Fibroblast of gingiva (primary cell): ENCODE data around the gene FASTKD2.

ENCODE experiments used
- DNase-seq: peaks from one replicate; pipeline ENCODE4 v3.0.0-alpha.2; 2011; ENCODE audit warnings: low read depth

Gene FASTKD2

DNA sequence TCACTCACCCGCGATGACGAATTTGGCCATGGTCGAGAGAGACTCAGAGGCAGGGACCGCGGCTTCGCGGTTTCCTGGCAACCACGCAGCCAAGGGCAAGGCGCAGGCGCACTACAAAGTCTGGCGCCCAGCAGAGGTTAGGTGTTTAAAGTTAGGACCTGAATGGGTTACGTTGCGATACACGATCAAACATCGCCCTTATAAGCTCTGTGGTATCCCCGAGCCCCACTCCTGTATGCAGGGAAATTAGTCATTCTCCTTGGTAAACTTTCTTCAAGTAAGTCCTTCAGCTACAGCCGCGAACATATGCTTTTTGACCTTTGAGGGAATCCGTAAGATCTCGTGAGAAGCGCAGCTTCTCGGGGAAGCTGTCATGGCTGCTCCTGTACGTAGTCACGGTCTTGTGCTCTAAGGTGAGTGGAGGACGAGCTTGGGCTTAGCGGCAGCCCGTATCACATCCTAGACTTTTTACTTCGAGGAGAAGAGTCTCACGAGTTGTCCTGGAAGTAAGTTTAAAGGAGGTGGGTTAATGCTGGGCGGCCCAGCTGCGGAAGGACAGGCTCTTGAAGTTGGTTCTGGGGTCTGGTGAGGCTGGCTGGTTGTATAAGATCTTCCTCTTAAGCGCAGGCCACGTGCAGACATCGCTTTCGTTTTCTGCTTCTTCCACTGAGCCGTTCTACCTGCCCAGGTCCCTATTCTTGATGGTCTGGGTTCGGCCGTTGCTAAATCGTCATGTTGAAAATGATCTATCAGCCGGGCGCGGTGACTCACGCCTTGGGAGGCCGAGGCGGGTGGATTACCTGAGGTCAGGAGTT, at the start of gene FASTKD2, which contains the start of gene MDH1B:
TSS of gene FASTKD2 (plus strand) at position 365 of the 815 bp plus-strand sequence. CDS start 1,088 bp downstream, outside the sequence.
TSS of gene MDH1B (minus strand) at position 87 of the 815 bp plus-strand sequence. CDS start at position 30, 57 bp downstream.
- peak; percentile 95 for DNase-seq

GRCh38 chr2:206716623-206717022, 48.8 kb upstream of the FASTKD2 start:
- no peak for DNase-seq

GRCh38 chr2:206718296-206718695, 47.1 kb upstream of the FASTKD2 start, which contains the start of gene DYTN:
TSS of gene DYTN (minus strand) at chr2:206718396. CDS start at chr2:206718279, 117 bp downstream.
- DNase-seq: no peak

- DNase-seq: no peak
Observed at GRCh38 chr2:206721256-206721920, 44.0 kb upstream of the FASTKD2 start.

DNA sequence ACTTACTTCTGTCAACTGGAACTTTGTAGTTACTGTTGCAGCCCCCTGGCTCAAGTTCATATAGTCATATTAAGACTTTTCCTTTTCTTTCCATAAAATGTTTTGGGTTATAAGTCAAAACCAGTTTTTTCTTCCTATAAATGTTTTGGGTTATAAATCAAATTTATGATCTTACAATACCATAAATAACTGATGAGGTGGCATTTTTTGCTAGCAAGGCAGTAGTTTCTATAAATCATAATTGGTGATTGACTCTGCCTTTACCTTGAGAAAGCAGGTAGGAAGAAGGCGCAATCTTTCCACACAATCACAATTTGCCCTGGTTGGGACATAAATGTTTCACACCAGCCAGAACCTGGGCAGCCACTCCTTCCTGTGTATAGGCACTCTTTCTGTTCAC, 42.1 kb upstream of the FASTKD2 start:
- DNase-seq: no peak

GRCh38 chr2:206727287-206727686, 38.1 kb upstream of the FASTKD2 start:
- no peak for DNase-seq

- DNase-seq: no peak
Observed at GRCh38 chr2:206728277-206729199, 36.9 kb upstream of the FASTKD2 start.

GRCh38 chr2:206733341-206733740, 32.1 kb upstream of the FASTKD2 start:
- no peak for DNase-seq

DNA sequence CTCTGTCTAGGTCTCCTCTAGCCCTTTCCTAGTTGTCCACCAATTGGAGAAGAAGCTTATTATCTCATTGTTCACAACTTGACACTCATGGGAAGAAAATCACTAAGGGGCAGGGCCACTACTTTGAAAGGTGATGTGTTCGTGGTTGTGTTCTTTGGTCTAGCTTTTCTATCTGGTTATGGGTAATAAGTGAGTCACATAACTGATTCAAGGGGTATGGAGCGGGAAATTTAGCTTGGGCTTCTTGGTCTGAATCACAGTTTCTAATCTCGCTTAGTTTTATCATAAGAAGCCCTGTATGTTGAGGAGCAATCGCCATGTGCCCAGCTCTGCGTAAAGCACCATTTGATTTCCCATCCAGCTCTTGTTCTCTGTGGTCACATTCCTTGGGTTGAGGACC, 28.5 kb upstream of the FASTKD2 start:
- DNase-seq: no peak

GRCh38 chr2:206739271-206739670, 26.1 kb upstream of the FASTKD2 start:
- no peak for DNase-seq

- DNase-seq: no peak
Observed at GRCh38 chr2:206740800-206741199, 24.6 kb upstream of the FASTKD2 start.

DNA sequence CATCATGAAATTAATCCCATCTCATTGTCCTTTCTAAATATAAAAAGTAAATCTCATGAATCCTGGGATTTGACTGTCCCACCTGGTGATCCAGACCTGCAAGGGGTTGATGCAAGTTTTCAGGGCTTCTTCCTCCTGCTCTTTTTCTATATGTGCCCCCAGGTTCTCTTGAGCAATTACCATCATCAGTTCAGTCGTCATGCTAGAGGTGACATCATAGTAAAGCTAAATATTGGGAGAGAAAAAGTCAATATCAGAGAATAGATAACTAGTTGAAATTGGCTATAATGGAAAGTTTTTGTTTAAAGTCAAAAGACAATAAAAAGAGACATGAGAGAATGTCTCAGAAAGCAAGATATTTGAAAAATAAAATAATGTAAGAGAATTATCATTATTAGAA, 8.6 kb upstream of the FASTKD2 start:
- DNase-seq: no peak

GRCh38 chr2:206764673-206765241, 649 bp upstream of the FASTKD2 start:
- DNase-seq: no peak

GRCh38 chr2:206766057-206766930, 888 bp downstream of the FASTKD2 start:
- no peak for DNase-seq

- no peak for DNase-seq
Observed at GRCh38 chr2:206774871-206775270, 9.5 kb downstream of the FASTKD2 start.

DNA sequence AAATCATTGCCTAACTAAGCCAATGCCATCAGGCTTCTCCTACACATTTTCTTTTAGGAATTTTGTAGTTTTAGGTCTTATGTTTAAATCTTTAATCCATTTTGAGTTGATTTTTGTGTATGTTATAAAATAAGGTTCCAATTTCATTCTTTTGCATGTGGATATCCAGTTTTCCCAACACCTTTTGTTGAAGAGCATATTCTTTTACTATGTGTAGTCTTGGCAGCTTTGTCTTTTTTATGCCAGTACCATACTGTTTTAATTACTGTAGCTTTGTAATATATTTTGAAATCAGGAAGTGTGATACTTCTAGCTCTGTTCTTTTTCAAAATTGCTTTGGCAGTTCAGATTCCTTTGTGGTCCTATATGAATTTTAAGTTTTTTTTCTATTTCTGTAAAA, 11.0 kb downstream of the FASTKD2 start:
- DNase-seq: no peak

- no peak for DNase-seq
Observed at GRCh38 chr2:206780671-206781070, 15.3 kb downstream of the FASTKD2 start.

DNA sequence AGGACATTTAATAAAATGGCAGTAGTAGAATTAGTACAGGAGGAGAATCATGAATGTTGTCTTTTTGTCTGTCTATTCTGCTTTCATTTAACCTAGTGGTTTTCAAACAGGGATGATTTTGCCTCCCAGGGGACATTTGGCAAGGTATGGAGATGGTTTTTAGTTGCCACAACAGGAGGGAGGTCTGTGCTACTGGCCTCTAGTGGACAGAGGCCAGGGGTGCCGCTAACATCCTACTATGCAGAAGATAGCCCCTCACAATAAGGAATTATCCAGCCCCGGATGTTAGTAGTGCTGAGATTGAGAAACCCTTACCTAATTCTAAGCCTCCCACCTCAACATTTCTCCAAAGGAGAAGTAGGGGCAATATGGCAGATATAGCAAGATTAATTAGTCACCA, 18.3 kb downstream of the FASTKD2 start:
- no peak for DNase-seq

GRCh38 chr2:206784559-206785353, 19.4 kb downstream of the FASTKD2 start:
- DNase-seq: no peak
